Activated CD8-positive, alpha-beta memory T cell treated with anti-CD3 and anti-CD28 coated beads for 4 hours (primary cell): ENCODE measurements around the gene UBE4A.

Source experiments
- DNase-seq, 2 donors: peaks; one replicate each; pipeline ENCODE4 v3.0.0-alpha.2; 2020; ENCODE audit warnings: low read depth in 2 of 2

UBE4A gene

GRCh38 chr11:118438314-118438931 is 79.0 kb downstream of the UBE4A start:
- DNase-seq, result no peak

GRCh38 chr11:118439646-118440045 is 80.2 kb downstream of the UBE4A start:
- no peak for DNase-seq

- DNase-seq, result no peak
Measured at GRCh38 chr11:118441770-118442275, 82.4 kb downstream of the UBE4A start.

- no peak for DNase-seq
Measured at GRCh38 chr11:118442301-118442700, 82.9 kb downstream of the UBE4A start.

- DNase-seq, result no peak
Measured at GRCh38 chr11:118442908-118443589, 83.6 kb downstream of the UBE4A start.

- DNase-seq, result no peak
Measured at GRCh38 chr11:118443590-118444218, 84.3 kb downstream of the UBE4A start.

- DNase-seq, result no peak
Measured at GRCh38 chr11:118447423-118447822, 88.0 kb downstream of the UBE4A start.

- no peak for DNase-seq
Measured at GRCh38 chr11:118448294-118448693, 88.9 kb downstream of the UBE4A start.
